NCI-H510A (cell line): ENCODE results near the gene PFDN5.
"Not testable (repeated sequence)": the region's sequence is repeated elsewhere in the genome, so short reads cannot be mapped to it uniquely, and the experiment has no call there.

Source experiments
- DNase-seq: peaks from one replicate; lab custom pipeline; 2025; lab: John Stamatoyannopoulos, UW

The PFDN5 gene

DNA sequence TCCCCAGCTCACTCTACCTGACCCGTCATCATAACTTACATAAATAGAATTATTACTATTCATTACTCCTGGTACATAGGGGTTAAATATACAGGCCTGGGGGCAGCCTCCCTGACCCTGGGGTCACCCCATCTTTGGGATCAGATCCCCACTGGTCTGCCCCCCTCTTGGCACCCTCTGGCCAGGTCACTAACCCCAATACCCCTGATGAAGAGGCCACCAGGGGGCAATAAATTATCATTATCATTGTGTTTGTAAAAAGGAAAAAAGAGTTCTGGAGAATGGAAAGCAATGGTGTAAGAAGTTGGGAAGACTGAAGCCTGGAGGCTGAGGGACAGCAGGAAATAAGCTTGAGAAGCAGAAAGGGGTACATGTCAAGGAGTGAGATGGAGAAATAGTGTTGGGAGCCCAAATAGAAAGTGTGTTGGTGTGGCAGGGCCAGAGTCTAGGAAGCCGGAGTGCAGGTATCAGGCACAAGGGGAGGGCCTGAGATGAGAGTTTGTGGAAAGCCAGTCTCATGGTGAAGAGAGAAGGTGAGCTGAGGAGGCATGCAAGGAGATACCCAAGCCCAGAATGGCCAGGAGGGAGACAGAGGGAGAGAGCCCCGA, 32.2 kb downstream of the PFDN5 start:
- no peak for DNase-seq

DNA sequence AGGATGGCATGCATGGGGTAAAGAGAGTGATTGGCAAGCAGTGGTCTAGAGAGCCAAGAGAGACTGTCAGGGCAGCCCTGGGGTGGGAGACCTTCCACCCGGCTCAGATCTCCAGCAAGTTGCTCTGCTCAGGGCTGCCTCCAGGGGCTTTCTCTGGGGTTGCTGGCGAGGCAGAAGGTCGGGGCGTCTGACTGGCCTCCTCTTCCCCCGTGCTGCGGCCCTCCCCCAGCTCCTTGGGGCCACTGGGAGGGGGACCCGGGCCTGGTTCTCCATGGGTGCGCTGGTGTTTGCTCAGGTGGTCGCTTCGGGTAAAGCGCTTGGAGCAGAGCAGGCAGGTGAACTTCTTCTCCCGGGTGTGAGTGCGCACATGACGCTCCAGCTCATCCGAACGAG, 32.7 kb downstream of the PFDN5 start:
- peak; percentile 16 for DNase-seq

DNA sequence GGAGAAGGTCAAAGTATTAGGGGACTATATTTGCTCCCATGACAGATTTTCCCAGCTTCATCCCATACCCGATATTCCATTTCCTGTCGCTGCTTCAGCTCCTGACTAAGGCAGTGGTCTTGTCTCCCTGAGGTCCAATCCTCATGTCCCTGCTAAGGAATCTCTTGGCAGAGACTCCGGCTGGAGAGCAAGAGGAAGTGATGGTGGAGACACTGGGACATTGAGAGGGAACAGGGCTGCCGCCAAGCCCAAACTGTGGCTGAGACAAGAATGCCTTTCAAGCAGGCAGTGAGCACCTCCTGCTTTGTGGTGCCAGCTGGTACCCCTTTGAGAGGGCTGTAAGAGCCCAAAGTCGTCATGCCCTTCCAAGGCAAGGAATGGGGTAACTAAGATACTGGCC, 35.3 kb downstream of the PFDN5 start:
- DNase-seq, result no peak

DNA sequence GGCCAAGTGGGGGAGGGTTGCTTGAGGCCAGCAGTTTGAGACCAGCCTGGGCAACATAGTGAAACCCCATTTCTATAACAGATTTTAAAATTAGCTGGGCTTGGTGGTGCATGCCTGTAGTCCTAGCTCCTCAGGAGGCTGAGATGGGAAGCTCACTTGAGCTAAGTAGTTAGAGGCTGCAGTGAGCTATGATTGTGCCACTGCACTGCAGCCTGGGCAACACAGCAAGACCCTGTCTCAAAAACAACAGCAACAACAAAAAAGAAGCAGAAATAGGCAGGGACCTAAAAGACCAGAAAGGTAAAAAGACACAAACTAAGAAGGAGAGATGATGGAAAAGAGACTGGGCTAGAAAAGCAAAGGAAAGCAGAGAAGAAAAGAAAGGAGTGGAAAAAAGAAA, 37.0 kb downstream of the PFDN5 start:
- not testable (repeated sequence) for DNase-seq

DNA sequence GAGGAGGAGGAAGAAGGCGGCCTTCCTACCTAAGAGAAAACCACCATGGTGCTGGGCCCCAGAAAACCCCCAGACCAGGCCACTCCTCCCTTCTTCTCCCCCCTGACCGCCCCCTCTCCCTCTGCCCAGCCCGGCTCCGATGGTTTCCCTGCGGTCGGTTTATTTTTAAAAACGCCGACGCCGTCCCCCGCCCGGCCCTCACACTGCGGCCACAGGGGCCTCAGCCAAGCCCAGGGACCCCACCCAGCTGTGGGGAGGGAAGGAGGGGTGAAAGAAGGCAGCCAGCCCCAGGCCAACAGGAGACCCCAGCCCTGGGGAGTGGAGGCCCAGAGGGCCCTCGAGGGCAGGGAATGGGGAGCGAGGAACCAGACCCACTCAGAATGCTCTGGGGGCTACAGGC, 37.4 kb downstream of the PFDN5 start:
- DNase-seq, result no peak

DNA sequence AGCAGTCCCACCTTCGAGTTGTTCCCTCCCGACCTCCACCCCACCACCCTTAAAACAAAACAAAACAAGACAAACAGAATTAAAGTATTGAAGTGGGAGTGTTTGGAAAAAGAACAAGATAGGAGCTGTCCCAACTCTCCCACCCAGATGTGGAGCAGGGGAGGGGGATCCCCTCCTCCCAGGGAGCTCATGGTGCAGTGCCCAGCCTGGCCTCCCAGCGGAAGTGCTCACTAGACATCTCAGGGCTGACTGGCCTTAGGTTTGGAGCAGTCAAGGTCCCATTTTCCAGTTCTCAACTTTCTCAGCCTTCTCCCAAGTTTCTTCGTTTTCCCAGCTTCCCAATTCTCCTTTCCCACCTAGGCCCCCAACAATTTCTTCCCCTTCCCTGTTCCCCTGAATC, 37.9 kb downstream of the PFDN5 start:
- no peak for DNase-seq

- DNase-seq, result no peak
These were observed 38.5 kb downstream of the PFDN5 start for GRCh38 chr12:53333845-53334244.

- no peak for DNase-seq
These were observed 39.5 kb downstream of the PFDN5 start for GRCh38 chr12:53334822-53335221.

DNA sequence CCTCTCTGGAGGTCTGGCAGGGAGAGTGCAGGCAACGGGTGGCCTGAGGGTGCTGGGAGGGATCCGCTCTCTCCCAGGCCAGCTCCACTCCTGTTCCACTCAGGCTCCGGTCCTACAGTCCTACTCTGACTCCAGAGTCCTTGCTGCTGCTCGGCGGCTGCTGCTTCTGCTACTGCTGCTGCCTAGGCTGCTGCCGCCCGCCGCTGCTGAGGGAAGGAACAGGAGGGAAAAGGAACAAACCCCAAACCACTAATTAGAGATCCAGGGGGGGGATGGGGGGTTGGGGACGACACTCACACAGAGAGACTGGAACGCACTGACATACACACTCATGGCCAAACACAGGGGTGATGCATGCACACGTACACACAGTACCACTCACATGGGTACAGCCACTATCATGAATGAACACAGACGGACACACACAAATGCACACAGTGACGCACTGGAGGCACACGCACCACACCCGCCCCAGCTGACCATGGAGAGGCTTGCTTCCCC, 40.9 kb downstream of the PFDN5 start, which contains the start of gene SP7:
Gene SP7, minus strand, starts transcription at position 174 of the 501 bp plus-strand sequence. CDS start 708 bp downstream, outside the sequence.
- DNase-seq, result no peak

- DNase-seq, result no peak
These were observed 42.7 kb downstream of the PFDN5 start for GRCh38 chr12:53338017-53338416.

- no peak for DNase-seq
These were observed 43.6 kb downstream of the PFDN5 start for GRCh38 chr12:53338916-53339315.

DNA sequence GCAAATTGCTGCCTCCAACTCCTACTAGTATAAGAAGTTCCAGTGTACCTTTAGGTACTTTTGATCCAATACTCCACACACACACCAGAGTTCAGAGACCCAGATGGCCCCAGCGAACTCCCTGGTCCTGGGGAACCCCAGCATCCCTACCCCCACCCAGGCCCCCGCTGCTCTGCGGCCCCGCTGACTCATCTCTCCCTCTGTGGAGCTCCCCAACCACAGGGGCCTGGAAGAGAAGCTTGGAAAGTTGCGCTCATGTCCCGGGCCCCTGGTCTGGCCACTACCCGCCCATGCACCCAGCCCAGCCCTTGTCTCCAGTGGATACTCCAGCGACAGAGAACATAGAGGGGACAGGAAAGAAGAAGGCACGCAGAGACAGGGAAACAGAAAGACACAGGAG, 45.1 kb downstream of the PFDN5 start:
- DNase-seq, result no peak

- DNase-seq, result no peak
These were observed 48.1 kb downstream of the PFDN5 start for GRCh38 chr12:53343449-53343848.

DNA sequence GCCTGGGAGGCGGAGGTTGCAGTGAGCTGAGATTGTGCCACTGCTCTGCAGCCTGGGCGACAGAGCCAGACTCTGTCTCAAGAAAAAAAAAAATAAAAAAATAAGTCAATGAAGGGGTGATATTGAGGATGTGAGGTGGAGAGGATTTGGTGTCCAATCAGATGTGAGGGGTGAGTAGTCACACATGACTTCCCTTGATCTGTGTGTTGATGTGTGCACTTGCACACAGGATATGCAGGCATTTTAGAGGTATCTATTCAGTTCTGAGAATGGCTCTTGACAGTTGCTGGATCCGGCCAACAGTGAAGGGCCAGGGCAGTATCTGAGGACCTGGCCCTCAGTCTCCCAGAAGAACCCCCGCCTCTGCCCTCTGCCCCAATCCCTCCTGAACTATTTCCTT, 48.6 kb downstream of the PFDN5 start:
- DNase-seq, result no peak

GRCh38 chr12:53344487-53344823, 49.1 kb downstream of the PFDN5 start:
- DNase-seq, result no peak

DNA sequence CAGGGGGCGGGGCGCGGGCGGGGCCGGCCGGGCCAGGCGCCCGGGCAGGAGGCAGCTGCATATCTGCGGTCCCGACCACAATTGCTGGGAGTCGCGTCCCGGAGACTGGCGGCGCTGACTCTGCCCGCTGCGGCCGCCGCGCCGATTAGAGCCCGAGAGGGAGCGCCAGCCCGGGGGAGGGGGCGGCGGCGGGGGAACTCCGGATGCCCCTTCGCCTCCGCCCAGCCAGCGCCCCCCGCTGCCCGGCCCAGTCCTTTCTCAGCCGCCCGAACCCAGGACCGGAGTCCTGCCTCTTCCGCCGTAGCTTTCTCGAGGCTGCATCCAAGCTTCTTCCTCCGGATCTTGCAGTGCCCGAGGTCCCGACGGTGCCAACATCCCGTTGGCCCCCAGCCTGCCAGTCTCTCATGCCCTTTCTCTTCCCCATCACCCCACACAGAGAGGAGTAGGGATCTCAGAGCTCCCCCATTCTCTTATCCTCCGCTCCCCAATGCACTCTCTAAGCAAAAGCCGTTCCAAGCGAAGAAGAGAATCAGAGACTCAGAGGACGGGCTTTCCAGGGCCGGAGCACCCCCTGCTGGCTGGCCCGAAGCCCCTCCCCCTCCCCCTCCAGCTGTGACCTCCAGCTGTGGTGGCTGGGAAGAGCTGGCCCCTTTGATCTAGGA, 49.6 kb downstream of the PFDN5 start:
- DNase-seq, result peak; percentile 47

GRCh38 chr12:53345486-53346188, 50.3 kb downstream of the PFDN5 start:
- no peak for DNase-seq

- no peak for DNase-seq
These were observed 51.1 kb downstream of the PFDN5 start for GRCh38 chr12:53346491-53346890.

DNA sequence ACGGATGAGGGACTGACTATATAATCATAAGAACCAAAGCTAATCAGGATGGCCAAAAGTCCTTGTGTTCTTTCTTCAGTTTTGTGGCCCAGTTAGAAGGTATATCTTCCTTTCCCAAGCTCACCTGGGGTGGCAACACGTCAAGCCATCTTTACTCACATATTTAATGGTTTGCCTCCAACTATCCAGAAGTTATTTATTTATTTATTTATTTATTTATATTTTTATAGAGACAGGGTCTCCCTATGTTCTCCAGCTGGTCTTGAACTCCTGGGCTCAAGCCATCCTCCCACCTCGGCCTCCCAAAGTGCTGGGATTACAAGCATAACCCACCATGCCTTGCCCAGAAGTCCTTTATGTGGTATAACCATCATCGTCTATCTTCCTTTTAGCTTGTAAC, 52.6 kb downstream of the PFDN5 start:
- no peak for DNase-seq
